WERI-Rb-1 (cell line): ENCODE measurements around the gene KBTBD13.

ENCODE experiments used
- DNase-seq: peaks from one replicate; pipeline ENCODE4 v3.0.0-alpha.2; 2020
- H3K27ac ChIP-seq: fragments of 250-450 bp; sonication (Bioruptor Pico); 2 replicates; pipeline ENCODE4 v1.5.1; 2020; ENCODE audit warnings: mild to moderate bottlenecking, moderate library complexity
- H3K27me3 ChIP-seq: fragments of 250-450 bp; sonication (Bioruptor Pico); 2 replicates; pipeline ENCODE4 v1.5.1; 2021; ENCODE audit warnings: mild to moderate bottlenecking, low read depth, moderate library complexity; ENCODE audit not compliant: insufficient read depth, severe bottlenecking
- H3K36me3 ChIP-seq: fragments of 250-450 bp; sonication (Bioruptor Pico); 2 replicates; pipeline ENCODE4 v1.5.1; 2020; ENCODE audit warnings: mild to moderate bottlenecking, moderate library complexity
- H3K4me3 ChIP-seq: 2 replicates; pipeline ENCODE4 v1.5.1; 2011; ENCODE audit warnings: low read depth, mild to moderate bottlenecking, control low read depth, low read length
- H3K9me3 ChIP-seq: fragments of 250-450 bp; sonication (Bioruptor Pico); 2 replicates; pipeline ENCODE4 v1.5.1; 2021; ENCODE audit warnings: mild to moderate bottlenecking, moderate library complexity; ENCODE audit not compliant: severe bottlenecking
- TF ChIP-seq, protein P1 (sequence below): IDR thresholded peaks from 2 replicates; pipeline ENCODE4 v1.5.1; 2011; ENCODE audit warnings: low read depth, mild to moderate bottlenecking, control low read depth, inconsistent platforms, low read length

Gene KBTBD13

DNA sequence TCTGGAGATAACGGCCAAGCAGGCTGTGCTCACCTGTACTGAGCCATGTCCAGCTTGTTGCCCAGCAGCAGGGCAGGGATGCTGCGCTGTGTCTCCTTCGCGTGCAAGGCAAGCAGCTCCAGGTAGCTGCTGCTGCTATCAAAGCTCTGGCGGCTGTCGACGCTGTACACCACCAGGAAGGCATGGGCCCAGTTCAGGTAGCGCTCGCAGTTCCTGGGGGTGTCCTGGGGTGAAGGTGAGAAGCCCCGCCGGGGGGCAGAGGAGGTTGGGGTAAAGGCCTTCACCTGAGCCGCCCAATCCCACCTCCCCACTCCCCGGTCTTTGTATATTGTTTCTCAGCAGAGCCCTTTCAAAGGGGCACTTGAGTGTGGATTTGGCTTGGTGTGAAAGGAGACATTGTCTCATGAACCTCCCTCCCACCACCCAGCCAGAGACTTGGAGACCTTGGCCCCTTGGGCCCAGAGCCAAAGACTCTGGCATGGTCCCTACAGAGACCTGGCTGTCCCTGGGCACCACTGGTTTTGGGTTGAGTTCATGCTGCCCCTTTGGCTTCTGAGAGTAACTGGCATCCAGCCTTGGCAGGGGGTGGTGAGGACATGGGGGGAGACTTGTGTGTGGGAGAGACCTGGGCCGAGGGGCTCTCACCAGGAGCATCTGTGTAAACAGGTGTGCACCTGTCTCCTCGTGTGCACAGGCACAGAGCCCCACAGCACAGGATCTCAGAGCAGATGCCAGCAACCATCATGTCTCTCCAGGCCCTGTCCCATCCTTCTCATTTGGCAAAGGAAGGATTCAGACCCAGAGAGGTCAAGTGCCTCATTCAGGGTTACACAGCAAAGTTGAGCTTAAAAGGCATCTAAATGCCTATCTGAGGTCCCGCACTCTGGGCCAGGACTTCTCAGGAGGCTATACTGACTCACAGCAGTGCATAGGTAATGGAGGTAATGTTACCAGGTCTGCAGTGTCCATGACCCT lies 17.9 kb upstream of the KBTBD13 start:
- TF ChIP-seq, protein P1, sequence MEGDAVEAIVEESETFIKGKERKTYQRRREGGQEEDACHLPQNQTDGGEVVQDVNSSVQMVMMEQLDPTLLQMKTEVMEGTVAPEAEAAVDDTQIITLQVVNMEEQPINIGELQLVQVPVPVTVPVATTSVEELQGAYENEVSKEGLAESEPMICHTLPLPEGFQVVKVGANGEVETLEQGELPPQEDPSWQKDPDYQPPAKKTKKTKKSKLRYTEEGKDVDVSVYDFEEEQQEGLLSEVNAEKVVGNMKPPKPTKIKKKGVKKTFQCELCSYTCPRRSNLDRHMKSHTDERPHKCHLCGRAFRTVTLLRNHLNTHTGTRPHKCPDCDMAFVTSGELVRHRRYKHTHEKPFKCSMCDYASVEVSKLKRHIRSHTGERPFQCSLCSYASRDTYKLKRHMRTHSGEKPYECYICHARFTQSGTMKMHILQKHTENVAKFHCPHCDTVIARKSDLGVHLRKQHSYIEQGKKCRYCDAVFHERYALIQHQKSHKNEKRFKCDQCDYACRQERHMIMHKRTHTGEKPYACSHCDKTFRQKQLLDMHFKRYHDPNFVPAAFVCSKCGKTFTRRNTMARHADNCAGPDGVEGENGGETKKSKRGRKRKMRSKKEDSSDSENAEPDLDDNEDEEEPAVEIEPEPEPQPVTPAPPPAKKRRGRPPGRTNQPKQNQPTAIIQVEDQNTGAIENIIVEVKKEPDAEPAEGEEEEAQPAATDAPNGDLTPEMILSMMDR = no peak
- no peaks in the 10 kb centered on the region for H3K36me3 ChIP-seq

DNA sequence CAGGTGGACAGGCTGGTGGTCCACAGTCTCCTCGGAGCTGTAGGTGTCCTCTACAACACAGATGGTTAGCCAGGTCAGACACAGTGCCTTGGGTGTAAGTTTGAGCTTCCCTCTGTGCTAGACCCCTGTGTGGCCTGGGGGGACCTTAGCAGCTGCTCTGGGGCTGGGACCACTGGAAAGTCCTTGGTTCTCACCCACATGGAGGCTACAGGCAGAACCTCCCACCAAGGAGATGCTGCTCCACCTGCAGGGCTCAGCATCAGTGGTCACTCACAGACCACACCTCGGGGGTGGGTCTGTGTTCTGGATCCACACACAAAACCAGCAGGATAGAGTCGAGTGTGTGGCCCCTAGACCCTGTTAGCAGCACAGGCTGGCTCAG lies 17.2 kb upstream of the KBTBD13 start:
- Histone ChIP-seq H3K27ac (no peak overlapping the region), H3K36me3 (no peaks in the 10 kb centered on the region), H3K27me3 (no peaks in the 10 kb centered on the region)

More for the DNA sequence above, 17.9 kb upstream of the KBTBD13 start:
- Histone ChIP-seq H3K27me3 (no peaks in the 10 kb centered on the region), H3K27ac (no peak overlapping the region), H3K4me3 (no peak overlapping the region), H3K9me3 (no peaks in the 10 kb centered on the region)
- no peak for DNase-seq

DNA sequence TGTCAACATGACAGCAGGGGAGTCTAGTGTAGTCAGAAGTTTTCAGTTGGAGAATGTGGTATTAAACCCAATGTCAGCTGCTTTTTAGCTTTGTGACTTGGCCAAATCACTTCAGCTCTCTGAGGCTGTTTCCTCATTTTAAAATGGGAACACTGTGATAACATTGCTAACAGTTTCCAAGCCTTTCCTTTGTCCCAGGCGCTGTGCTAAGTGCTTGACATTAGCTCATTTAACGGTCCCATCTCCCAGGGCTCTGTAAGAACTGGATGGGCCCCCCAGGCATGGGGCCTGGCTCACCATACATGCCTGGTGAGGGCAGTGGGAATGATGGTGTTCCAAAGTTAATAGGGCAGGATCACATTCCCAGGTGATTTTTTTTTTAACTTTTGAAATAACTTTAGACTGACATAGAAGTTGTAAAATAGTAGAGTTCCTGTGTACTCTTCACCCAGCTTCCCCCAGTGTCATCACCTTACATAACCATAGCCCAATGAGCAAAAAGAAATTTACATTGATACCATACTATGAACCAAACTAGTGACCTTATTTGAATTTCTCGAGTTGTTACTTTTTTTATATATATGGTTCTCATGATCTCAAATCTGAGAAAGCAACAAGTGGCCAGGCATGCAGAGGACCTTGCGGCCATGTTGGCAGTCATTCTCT lies 16.5 kb upstream of the KBTBD13 start:
- Histone ChIP-seq H3K36me3 (no peaks in the 10 kb centered on the region), H3K27ac (no peak overlapping the region), H3K9me3 (no peaks in the 10 kb centered on the region), H3K27me3 (no peaks in the 10 kb centered on the region), H3K4me3 (no peak overlapping the region)
- TF ChIP-seq, protein P1 = no peak
- DNase-seq = no peak

More for the DNA sequence above, 17.2 kb upstream of the KBTBD13 start:
- Histone ChIP-seq H3K4me3 (no peak overlapping the region), H3K9me3 (no peaks in the 10 kb centered on the region)
- no peak for DNase-seq
- TF ChIP-seq, protein P1 = no peak

DNA sequence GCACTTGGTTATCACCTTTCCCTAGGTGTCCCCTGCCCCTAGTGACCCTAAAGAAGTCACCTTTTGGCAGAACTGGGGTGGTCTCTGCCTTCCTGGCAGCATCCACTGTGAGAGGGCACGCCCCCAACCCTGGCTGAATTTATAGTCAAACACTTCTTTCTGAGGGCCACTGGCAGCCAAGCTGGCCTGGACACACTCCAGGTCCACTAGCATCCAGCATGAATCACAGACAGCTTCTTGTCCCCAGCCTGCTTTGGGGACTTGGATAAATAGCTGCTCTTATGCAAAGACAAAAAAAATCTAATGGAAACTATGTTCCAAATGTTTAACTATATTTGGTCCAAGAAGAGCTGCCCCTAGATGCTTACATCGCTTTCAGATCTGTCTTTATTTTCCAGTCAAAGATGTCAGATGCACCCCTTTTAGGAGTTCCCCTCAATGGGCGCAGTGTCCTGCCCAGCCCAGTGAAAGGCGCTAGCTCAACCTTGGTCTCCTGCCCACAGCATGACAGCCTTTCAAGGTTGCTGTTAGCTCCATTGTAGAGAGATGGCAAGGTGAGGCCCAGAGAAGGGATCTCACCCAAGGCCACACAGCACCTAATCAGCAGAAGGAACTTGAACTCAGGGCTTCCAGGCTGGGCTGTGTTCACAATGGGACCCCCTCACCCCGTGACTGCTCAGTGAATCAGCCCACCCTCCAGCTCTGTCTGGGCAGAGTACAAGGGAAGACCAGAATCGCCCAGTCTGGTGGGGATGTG lies 15.7 kb upstream of the KBTBD13 start:
- Histone ChIP-seq H3K9me3 (no peaks in the 10 kb centered on the region), H3K36me3 (no peaks in the 10 kb centered on the region), H3K27ac (no peak overlapping the region), H3K27me3 (no peaks in the 10 kb centered on the region), H3K4me3 (no peak overlapping the region)
- no peak for DNase-seq
- TF ChIP-seq, protein P1 = no peak

DNA sequence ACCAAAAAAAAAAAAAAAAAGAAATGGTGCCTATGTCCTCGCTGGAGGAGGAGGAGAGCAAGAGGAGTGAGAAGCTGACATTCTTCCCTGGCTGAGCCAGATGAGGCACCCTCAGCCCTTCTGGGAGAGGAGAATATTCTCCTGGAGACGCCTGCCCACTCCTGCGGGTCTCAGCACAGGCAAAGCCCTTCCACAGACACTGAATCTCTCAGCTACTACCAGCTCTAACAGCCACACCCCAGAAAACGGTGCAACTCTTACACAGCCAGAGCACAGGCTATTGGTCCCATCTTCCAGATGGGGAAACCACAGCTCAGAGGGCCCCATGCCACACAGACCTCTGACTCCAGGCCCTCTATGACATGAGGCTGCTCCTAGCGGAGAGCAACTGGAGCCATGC lies 14.5 kb upstream of the KBTBD13 start:
- no peak for DNase-seq
- no peaks in the 10 kb centered on the region for H3K27me3 ChIP-seq
- no peak overlapping the region for H3K27ac ChIP-seq
- TF ChIP-seq, protein P1 = no peak
- H3K4me3 ChIP-seq = no peak overlapping the region
- no peaks in the 10 kb centered on the region for H3K9me3 ChIP-seq
- no peaks in the 10 kb centered on the region for H3K36me3 ChIP-seq
